Left ventricle myocardium inferior (tissue), 1 donor: Measurements from ENCODE around the gene FOXN4. TPM values are rescaled to one million over a fixed set of nuclear protein-coding genes. Genes with fewer than 3 reads are reported as not detected.

Experiments
- DNase-seq: peaks from one replicate; pipeline ENCODE4 v3.0.0-alpha.2; 2020
- H3K27ac ChIP-seq: fragments of 200-600 bp; replicated peaks from 2 replicates; pipeline ENCODE4 v1.8.0; 2021
- H3K27me3 ChIP-seq: fragments of 200-600 bp; 2 replicates; pipeline ENCODE4 v1.8.0; 2021; ENCODE audit warnings: low read depth
- H3K36me3 ChIP-seq: fragments of 200-600 bp; 2 replicates; pipeline ENCODE4 v1.8.0; 2021
- H3K4me1 ChIP-seq: fragments of 200-600 bp; 2 replicates; pipeline ENCODE4 v1.8.0; 2021
- H3K4me3 ChIP-seq: fragments of 200-600 bp; 2 replicates; pipeline ENCODE4 v1.8.0; 2021; ENCODE audit warnings: mild to moderate bottlenecking, moderate library complexity
- H3K9me3 ChIP-seq: fragments of 200-600 bp; replicated peaks from 2 replicates; pipeline ENCODE4 v1.8.0; 2021
- CTCF ChIP-seq: fragments of 200-600 bp; IDR thresholded peaks from 2 replicates; pipeline ENCODE4 v1.8.0; 2021; ENCODE audit warnings: antibody characterized with exemption, mild to moderate bottlenecking, borderline replicate concordance
- intact Hi-C: fragments of 100-400 bp; cut with micrococcal nuclease; formaldehyde crosslinking; loops from one replicate; pipeline ENCODE4 v1.11.0; 2022
- total RNA-seq: library from RNA; stranded (reverse); fragmentation: NEBNext Ultra II Directional; extraction: Animal tissue kit (Norgen Biotek cat#: 25700); gene quantifications from one replicate; pipeline ENCODE4 v1.2.1, GENCODE V29; 2021
- donor health status: DM: no; HTN: yes; CAD: no; lungs with severe emphysema.

The FOXN4 gene
- total RNA-seq, 1 donor from 2014 or later, result not detected

GRCh38 chr12:109295764-109296425 lies 13.2 kb downstream of the FOXN4 start:
- intact Hi-C loops, result no loop called here
- TF ChIP-seq CTCF, result no peak

DNA sequence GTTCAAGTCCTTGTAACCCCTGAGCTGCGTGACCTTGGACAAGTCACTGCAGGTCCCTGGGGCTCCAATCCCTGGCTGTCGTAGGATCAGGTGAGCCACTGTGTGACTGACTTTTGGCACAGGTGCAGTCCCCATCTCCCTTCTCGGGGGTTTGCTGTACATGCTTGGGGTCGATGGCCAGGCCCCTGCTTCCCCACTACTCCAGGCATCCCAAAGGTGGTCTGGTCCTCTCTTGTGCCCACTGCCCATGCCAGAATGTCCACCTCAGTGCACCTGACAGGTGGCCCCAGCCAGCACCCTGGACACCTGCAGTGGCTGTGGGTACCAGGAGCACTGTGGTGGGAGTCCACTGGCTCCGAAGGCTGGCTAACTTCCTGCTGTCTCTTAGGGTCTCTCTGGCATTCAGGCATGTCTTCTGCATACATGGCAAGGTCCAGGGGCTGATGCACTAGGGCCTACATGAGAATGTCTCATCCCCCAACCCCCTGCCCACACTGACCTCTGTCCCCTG lies 14.7 kb downstream of the FOXN4 start:
- Histone ChIP-seq H3K27me3 (peaks cover 14% of the 10 kb centered on the region), H3K27ac (no peak overlapping the region), H3K4me1 (peaks cover 13% of the 10 kb centered on the region), H3K4me3 (no peak overlapping the region), H3K36me3 (no peaks in the 10 kb centered on the region), H3K9me3 (no peaks in the 10 kb centered on the region)
- intact Hi-C loops, result no loop called here
- no peak for TF ChIP-seq CTCF
- no peak for DNase-seq

More at GRCh38 chr12:109295764-109296425, 13.2 kb downstream of the FOXN4 start:
- no peak for DNase-seq
- peaks cover 12% of the 10 kb centered on the region for H3K4me1 ChIP-seq
- peaks cover 19% of the 10 kb centered on the region for H3K27me3 ChIP-seq
- no peak overlapping the region for H3K27ac ChIP-seq
- no peaks in the 10 kb centered on the region for H3K9me3 ChIP-seq
- no peak overlapping the region for H3K4me3 ChIP-seq
- H3K36me3 ChIP-seq, result no peaks in the 10 kb centered on the region

- intact Hi-C loops, result no loop called here
- H3K27me3 ChIP-seq, result peaks cover 14% of the 10 kb centered on the region
These were observed 16.0 kb downstream of the FOXN4 start for GRCh38 chr12:109293106-109293505.

GRCh38 chr12:109292342-109292711 lies 16.8 kb downstream of the FOXN4 start:
- no peak for DNase-seq
- H3K36me3 ChIP-seq, result no peaks in the 10 kb centered on the region
- H3K27ac ChIP-seq, result peak overlapping the region; percentile 67
- peaks cover 14% of the 10 kb centered on the region for H3K27me3 ChIP-seq
- no peaks in the 10 kb centered on the region for H3K9me3 ChIP-seq
- peak overlapping the region; percentile 62 for H3K4me3 ChIP-seq
- TF ChIP-seq CTCF, result no peak
- peaks cover 13% of the 10 kb centered on the region for H3K4me1 ChIP-seq
- intact Hi-C loops, result no loop called here

More at GRCh38 chr12:109293106-109293505, 16.0 kb downstream of the FOXN4 start:
- no peak for DNase-seq
- Histone ChIP-seq H3K4me3 (no peak overlapping the region), H3K36me3 (no peaks in the 10 kb centered on the region), H3K9me3 (no peaks in the 10 kb centered on the region), H3K27ac (no peak overlapping the region), H3K4me1 (peaks cover 13% of the 10 kb centered on the region)
- TF ChIP-seq CTCF, result no peak

DNA sequence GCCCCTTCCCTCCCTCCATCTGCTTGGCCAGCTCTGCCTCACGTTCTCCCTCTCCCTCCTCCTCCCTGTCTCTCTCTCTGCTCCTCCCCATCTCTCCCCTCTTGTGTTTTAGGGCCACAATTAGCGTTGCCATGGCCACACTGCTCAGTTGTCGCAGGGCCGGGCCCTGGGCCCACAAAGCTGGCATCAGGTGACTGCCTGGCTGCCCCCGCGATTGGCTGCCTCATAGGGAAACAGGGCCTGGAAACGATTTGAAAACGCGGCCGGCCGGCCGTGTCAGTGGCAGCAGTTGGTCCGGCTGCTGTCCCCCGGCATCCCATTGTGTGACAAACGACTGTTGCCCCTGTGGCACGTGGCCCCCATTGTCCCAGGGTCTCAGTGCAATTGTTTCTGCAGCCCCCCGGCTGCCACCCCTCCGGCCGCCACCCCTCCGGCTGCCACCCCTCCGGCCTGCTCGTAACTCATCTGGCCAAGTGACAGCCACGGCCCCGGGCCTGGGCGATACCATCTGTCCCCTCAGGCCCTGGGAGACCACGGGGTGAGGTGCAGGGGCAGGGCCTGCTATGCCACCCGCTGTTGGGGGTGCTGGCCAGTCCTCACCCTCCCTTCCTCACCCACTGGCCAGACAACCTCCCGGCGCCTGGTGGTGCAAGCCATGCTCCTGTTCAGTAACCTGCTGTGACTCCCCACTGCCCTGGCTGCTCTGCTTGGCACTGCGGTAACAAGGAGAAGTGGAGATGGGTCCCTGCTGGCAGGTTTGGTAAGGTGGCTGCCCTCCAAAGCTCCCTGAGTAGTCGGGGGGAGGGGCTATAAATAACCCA lies 17.4 kb downstream of the FOXN4 start:
- Histone ChIP-seq H3K36me3 (no peaks in the 10 kb centered on the region), H3K9me3 (no peaks in the 10 kb centered on the region), H3K4me3 (peak overlapping the region; percentile 62), H3K4me1 (peaks cover 13% of the 10 kb centered on the region), H3K27ac (peak overlapping the region; percentile 67), H3K27me3 (peaks cover 14% of the 10 kb centered on the region)
- no peak for TF ChIP-seq CTCF
- DNase-seq, result peak; percentile 74
- intact Hi-C loops, result no loop called here
